Measurements from ENCODE around the gene STK10.

DNA sequence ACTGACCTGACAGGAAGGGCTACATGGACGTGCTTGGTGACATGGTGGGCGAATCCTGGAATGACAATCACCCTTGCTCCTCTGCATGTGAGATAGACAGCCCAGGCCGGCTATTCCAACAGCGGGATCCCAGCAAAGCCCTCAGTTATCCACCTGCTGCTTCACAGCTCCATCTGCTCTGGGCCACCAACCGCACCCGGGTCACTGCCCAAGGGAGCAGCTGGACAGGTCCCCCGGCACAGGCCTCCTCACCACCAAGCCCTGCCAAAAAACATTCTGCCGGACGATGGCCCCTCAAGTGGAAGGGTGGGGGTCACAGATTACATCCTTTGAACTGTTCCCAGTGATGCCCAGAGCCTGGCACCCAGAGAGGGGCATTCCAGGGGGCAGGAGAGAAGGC lies 39.6 kb downstream of the STK10 start:
- no peak for TF ChIP-seq POLR2AphosphoS5 (IDR thresholded peaks at IDR 0.05; ENCODE audit: low read depth)
- TF ChIP-seq, protein P1, sequence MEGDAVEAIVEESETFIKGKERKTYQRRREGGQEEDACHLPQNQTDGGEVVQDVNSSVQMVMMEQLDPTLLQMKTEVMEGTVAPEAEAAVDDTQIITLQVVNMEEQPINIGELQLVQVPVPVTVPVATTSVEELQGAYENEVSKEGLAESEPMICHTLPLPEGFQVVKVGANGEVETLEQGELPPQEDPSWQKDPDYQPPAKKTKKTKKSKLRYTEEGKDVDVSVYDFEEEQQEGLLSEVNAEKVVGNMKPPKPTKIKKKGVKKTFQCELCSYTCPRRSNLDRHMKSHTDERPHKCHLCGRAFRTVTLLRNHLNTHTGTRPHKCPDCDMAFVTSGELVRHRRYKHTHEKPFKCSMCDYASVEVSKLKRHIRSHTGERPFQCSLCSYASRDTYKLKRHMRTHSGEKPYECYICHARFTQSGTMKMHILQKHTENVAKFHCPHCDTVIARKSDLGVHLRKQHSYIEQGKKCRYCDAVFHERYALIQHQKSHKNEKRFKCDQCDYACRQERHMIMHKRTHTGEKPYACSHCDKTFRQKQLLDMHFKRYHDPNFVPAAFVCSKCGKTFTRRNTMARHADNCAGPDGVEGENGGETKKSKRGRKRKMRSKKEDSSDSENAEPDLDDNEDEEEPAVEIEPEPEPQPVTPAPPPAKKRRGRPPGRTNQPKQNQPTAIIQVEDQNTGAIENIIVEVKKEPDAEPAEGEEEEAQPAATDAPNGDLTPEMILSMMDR (IDR thresholded peaks at IDR 0.05; ENCODE audit: insufficient read depth, low read length): no peak
